ENCODE data around the gene GAS2L3. TPM values are rescaled to one million over a fixed set of nuclear protein-coding genes. Genes with fewer than 3 reads are reported as not detected.
"Not testable (repeated sequence)": the region's sequence is repeated elsewhere in the genome, so short reads cannot be mapped to it uniquely, and the experiment has no call there.

Gene GAS2L3
- total RNA-seq, 1 donor from 2014 or later = 17.5 TPM

DNA sequence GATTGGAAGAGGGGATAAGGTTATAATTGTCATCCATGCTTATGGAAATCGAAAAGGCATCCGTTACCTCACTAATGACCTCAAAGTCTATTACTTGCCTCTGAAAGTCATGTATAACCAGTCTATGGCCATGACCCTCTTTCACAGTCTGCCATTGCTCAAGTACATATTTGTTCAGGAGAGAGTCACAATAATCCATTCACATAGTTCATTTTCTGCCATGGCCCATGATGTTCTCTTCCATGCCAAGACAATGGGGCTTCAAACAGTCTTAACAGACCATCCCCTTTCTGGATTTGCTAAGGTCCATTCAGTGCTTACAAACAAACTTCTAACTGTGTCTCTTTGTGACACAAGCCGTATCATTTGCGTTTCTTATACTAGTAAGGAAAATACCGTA, 5.4 kb downstream of the GAS2L3 start:
- Mint-ChIP-seq H3K4me1 (peaks cover 10% of the 10 kb centered on the region), H3K27ac (no peak overlapping the region), H3K4me3 (no peak overlapping the region), H3K9me3 (peaks cover 18% of the 10 kb centered on the region), H3K27me3 (ENCODE audit: low read depth) (peaks cover 2% of the 10 kb centered on the region), H3K36me3 (peaks cover 9% of the 10 kb centered on the region)
- DNase-seq (ENCODE audit: low spot score in 2 of 2, unreplicated experiment in 2 of 2) = no peak
- TF ChIP-seq, protein P1, sequence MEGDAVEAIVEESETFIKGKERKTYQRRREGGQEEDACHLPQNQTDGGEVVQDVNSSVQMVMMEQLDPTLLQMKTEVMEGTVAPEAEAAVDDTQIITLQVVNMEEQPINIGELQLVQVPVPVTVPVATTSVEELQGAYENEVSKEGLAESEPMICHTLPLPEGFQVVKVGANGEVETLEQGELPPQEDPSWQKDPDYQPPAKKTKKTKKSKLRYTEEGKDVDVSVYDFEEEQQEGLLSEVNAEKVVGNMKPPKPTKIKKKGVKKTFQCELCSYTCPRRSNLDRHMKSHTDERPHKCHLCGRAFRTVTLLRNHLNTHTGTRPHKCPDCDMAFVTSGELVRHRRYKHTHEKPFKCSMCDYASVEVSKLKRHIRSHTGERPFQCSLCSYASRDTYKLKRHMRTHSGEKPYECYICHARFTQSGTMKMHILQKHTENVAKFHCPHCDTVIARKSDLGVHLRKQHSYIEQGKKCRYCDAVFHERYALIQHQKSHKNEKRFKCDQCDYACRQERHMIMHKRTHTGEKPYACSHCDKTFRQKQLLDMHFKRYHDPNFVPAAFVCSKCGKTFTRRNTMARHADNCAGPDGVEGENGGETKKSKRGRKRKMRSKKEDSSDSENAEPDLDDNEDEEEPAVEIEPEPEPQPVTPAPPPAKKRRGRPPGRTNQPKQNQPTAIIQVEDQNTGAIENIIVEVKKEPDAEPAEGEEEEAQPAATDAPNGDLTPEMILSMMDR (IDR thresholded peaks at IDR 0.05; ENCODE audit: unreplicated experiment) = no peak

DNA sequence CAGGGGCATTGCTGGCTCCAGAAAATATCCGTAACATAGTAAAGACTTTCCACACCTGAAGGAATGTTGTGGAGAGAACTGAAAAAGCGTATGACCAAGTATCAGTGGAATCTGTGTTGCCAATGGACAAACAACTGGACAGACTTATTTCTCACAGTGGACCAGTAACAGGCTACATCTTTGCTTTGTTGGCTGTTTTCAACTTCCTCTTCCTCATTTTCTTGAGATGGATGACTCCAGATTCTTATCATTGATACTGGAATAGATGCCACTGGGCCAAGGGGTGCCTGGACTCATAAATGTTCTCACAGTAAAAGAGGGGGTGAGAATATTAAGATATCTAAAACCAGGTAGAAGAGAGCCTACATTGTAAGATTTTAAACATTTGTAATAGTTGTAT, 6.4 kb downstream of the GAS2L3 start:
- DNase-seq (ENCODE audit: low spot score in 2 of 2, unreplicated experiment in 2 of 2) = no peak
- Mint-ChIP-seq H3K4me3 (no peak overlapping the region), H3K27me3 (ENCODE audit: low read depth) (no peaks in the 10 kb centered on the region), H3K4me1 (peaks cover 2% of the 10 kb centered on the region), H3K36me3 (peaks cover 9% of the 10 kb centered on the region), H3K27ac (no peak overlapping the region), H3K9me3 (peaks cover 22% of the 10 kb centered on the region)
- TF ChIP-seq, protein P1 (IDR thresholded peaks at IDR 0.05; ENCODE audit: unreplicated experiment) = no peak

DNA sequence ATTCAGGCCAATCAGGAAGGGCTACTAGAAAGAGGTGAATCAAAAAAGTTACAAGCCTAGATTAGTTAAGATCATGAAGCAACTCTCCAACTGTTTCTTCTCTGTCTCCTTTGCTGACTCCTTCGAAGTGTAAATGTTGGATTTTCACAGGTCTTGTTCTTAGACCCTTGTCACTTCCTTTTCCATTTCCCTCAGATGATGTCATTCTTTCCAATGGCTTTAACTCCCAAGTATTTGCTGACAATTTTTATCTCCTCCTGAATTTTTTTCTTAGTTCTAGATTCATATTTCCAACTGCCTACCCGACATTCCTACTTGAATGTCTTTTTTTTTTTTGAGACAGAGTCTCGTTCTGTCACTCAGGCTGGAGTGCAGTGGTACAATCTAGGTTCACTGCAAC, 10.8 kb downstream of the GAS2L3 start:
- no peak overlapping the region for H3K27ac Mint-ChIP-seq
- H3K4me1 Mint-ChIP-seq = no peaks in the 10 kb centered on the region
- no peak for DNase-seq (ENCODE audit: low spot score in 2 of 2, unreplicated experiment in 2 of 2)
- TF ChIP-seq, protein P1 (IDR thresholded peaks at IDR 0.05; ENCODE audit: unreplicated experiment) = no peak
- peaks cover 31% of the 10 kb centered on the region for H3K36me3 Mint-ChIP-seq
- H3K4me3 Mint-ChIP-seq = no peak overlapping the region
- H3K27me3 Mint-ChIP-seq (ENCODE audit: low read depth) = no peaks in the 10 kb centered on the region
- peaks cover 52% of the 10 kb centered on the region for H3K9me3 Mint-ChIP-seq

DNA sequence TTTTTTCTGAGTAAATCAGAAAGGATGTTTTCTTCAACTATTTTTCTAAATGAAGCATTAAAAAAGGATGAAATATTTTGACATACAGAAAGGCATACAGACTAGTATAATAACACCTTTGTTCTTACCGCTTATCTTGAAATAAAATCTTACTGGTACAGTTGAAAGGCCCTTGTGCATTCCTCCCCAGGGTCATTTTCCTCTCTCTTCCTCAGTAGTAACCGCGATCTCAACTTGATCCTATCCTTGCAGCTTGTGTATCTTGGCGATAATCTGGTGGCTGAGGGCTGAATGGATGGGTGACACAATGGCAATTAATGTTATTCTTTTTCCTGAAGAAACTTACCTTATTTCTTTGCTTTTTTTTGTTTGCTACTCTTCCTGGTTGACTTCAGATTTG, 18.5 kb downstream of the GAS2L3 start:
- TF ChIP-seq, protein P1 (IDR thresholded peaks at IDR 0.05; ENCODE audit: unreplicated experiment) = no peak
- no peak for DNase-seq (ENCODE audit: low spot score in 2 of 2, unreplicated experiment in 2 of 2)
- Mint-ChIP-seq H3K36me3 (peaks cover 12% of the 10 kb centered on the region), H3K4me1 (peaks cover 27% of the 10 kb centered on the region), H3K27ac (peak overlapping the region; percentile 28), H3K27me3 (ENCODE audit: low read depth) (no peaks in the 10 kb centered on the region), H3K9me3 (peaks cover 31% of the 10 kb centered on the region), H3K4me3 (peak overlapping the region; percentile 2)

DNA sequence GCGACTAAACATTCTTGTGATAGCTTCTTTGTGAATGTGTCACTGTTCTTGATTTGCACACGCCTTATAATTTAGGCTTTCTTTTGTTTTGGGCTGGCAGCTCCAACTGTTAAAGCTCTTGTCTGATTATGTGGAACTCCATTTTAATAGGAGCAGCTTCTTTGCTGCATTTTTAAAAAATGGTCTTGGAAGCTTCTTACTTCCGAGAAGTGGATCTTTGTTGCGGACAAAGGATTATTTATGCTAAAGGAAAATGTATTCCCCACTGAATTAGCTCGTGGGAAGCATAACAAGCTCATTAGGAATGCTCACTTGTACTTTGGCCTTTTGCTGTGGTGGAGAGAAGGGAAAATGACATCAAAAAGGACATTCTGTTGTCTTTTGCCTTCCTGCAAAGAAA, 20.0 kb downstream of the GAS2L3 start:
- Mint-ChIP-seq H3K4me1 (peaks cover 27% of the 10 kb centered on the region), H3K27ac (peak overlapping the region; percentile 21), H3K9me3 (peaks cover 22% of the 10 kb centered on the region), H3K4me3 (peak overlapping the region; percentile 7), H3K27me3 (ENCODE audit: low read depth) (no peaks in the 10 kb centered on the region), H3K36me3 (peaks cover 4% of the 10 kb centered on the region)
- DNase-seq (ENCODE audit: low spot score in 2 of 2, unreplicated experiment in 2 of 2) = no peak
- TF ChIP-seq, protein P1 (IDR thresholded peaks at IDR 0.05; ENCODE audit: unreplicated experiment) = no peak

DNA sequence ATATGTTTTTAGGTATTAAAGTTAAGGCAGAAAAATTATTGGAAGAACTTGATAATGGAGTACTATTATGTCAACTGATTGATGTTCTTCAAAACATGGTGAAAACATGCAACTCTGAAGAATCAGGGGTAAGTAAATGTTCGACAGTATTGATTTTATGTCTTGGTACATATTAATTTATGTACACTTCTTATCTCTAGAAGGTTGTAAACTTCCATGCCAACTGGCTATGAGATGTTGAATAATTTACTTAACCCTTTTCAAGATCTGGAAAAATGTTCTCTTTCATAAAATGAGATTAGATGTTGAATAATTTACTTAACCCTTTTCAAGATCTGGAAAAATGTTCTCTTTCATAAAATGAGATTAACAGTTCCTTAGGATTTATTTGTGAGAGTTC, 28.1 kb downstream of the GAS2L3 start:
- Mint-ChIP-seq H3K27ac (no peak overlapping the region), H3K36me3 (peaks cover 21% of the 10 kb centered on the region), H3K4me1 (no peaks in the 10 kb centered on the region), H3K4me3 (no peak overlapping the region), H3K27me3 (ENCODE audit: low read depth) (no peaks in the 10 kb centered on the region), H3K9me3 (peaks cover 19% of the 10 kb centered on the region)
- TF ChIP-seq, protein P1 (IDR thresholded peaks at IDR 0.05; ENCODE audit: unreplicated experiment) = no peak
- no peak for DNase-seq (ENCODE audit: low spot score in 2 of 2, unreplicated experiment in 2 of 2)

DNA sequence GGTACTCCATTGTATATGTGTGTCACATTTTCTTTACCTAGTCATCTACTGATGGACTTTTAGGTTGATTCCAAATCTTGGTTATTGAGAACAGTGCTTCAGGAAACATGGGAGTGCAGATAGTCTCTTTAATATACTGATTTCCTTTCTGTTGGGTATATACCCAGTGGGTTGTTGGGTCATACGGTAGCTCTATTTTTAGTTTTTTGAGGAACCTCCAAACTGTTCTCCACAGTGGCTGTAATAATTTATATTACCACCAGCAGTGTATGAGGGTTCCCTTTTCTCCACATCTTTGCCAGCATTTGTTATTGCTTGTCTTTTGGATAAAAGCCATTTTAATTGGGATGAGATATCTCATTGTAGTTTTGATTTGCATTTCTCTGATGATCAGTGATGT, 29.5 kb downstream of the GAS2L3 start:
- H3K9me3 Mint-ChIP-seq = peaks cover 27% of the 10 kb centered on the region
- not testable (repeated sequence) for H3K27me3 Mint-ChIP-seq (ENCODE audit: low read depth); DNase-seq (ENCODE audit: low spot score in 2 of 2, unreplicated experiment in 2 of 2); H3K4me1 Mint-ChIP-seq; H3K27ac Mint-ChIP-seq; H3K4me3 Mint-ChIP-seq
- peaks cover 30% of the 10 kb centered on the region for H3K36me3 Mint-ChIP-seq

All from mesothelial cell of epicardium (in vitro differentiated cells).